Measurements from ENCODE around the gene AQP3. TPM values are rescaled to one million over a fixed set of nuclear protein-coding genes. Genes with fewer than 3 reads are reported as not detected.

Gene AQP3
- total RNA-seq, 1 experiment from 2014 or later = 24.8 TPM

DNA sequence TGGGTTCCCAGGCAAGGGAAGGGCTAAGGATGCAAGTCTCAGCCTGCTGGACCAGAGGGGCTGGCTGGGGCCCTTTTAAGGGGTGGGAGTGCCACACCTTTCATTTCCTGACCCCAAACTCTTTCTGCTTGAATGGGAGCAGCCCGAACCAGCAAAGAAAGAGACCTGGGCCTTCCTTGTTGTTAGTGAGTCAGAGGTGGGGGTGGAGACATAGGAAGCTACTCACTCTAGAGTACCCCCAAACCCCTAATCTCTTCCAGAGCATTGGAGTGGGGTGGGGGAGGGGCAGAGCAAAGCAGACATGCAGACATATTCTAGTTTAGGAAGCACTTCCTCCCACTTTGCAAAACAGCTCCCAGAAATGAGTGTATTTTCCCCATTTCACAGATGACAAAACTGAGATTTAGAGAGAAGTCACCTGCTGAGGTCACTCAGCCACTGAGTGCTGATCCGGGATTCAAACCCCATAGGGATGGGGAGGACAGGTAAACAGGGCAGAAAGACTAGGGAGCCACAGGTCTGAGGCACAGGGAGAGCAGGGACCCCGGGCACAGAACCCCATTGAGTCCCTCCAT is 6.0 kb upstream of the AQP3 start:
- no peak for DNase-seq
- ChIA-PET CTCF (interaction anchor here (0.6 to 3.8 kb wide), 15 partner anchors 11 to 78 kb away, joined by 3 to 32 read pairs (median 5); partner anchors contain the start of gene NOL6), POLR2A (interaction anchor here (0.5 to 0.8 kb wide), 2 partner anchors 10 to 163 kb away, joined by 3 to 9 read pairs; partner anchors contain the start of gene NFX1)
- H3K27me3 ChIP-seq (replicated peaks; ENCODE audit: control insufficient read depth, insufficient read depth, low read length) = no peaks in the 10 kb centered on the region
- H3K4me3 ChIP-seq (ENCODE audit: low read depth, low read length) = no peak overlapping the region
- H3K4me1 Mint-ChIP-seq (ENCODE audit: low read depth, unreplicated experiment) = peaks cover 11% of the 10 kb centered on the region
- H3K9me3 ChIP-seq = no peaks in the 10 kb centered on the region
- peaks cover 8% of the 10 kb centered on the region for H3K36me3 Mint-ChIP-seq (ENCODE audit: insufficient read depth, unreplicated experiment)
- H3K9me3 Mint-ChIP-seq (ENCODE audit: unreplicated experiment) = no peaks in the 10 kb centered on the region
- H3K4me1 ChIP-seq = peaks cover 24% of the 10 kb centered on the region
- H3K27me3 Mint-ChIP-seq (ENCODE audit: insufficient read depth, unreplicated experiment) = no peaks in the 10 kb centered on the region
- no peaks in the 10 kb centered on the region for H3K36me3 ChIP-seq (ENCODE audit: control insufficient read depth, insufficient read depth, low read length)
- H3K27ac Mint-ChIP-seq (ENCODE audit: unreplicated experiment) = no peak overlapping the region
- intact Hi-C loops (cut with micrococcal nuclease; ENCODE audit: unreplicated experiment) = no loop called here
- H3K4me3 Mint-ChIP-seq (ENCODE audit: unreplicated experiment) = no peak overlapping the region
- BruUV-seq (replicated peaks) = no TSS peak
- TF ChIP-seq, protein P1, sequence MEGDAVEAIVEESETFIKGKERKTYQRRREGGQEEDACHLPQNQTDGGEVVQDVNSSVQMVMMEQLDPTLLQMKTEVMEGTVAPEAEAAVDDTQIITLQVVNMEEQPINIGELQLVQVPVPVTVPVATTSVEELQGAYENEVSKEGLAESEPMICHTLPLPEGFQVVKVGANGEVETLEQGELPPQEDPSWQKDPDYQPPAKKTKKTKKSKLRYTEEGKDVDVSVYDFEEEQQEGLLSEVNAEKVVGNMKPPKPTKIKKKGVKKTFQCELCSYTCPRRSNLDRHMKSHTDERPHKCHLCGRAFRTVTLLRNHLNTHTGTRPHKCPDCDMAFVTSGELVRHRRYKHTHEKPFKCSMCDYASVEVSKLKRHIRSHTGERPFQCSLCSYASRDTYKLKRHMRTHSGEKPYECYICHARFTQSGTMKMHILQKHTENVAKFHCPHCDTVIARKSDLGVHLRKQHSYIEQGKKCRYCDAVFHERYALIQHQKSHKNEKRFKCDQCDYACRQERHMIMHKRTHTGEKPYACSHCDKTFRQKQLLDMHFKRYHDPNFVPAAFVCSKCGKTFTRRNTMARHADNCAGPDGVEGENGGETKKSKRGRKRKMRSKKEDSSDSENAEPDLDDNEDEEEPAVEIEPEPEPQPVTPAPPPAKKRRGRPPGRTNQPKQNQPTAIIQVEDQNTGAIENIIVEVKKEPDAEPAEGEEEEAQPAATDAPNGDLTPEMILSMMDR (IDR thresholded peaks at IDR 0.05; ENCODE audit: insufficient read depth in 1 of 2, low read depth in 1 of 2, low read length in 1 of 2, severe bottlenecking in 1 of 2, unreplicated experiment in 1 of 2) = no peak

DNA sequence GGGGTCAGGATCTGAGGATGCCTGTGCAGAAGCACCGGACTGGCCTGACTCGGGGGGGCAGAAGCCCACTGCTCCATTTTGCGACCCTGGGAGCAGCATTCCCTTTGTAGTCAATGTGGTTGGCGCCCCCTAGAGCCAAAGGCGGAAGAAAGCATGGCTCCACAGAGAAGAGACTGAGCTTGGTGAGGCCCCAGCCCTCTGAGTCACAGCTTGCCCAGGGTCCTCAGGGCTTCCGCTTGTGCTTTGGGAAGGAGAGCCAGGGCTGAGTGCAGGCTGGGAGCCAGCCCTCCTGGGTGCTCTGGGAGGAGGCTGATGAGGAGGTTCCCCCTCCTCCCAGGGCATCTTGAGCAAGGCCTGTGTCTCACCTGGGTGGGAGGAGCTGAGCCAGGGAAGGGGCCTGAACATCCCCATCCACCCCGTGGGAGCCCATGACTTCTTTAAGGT is 5.5 kb upstream of the AQP3 start:
- POLR2A ChIA-PET = interaction anchor here (0.8 kb wide), 1 partner anchor 10 kb away, joined by 3 read pairs; no protein-coding TSS in a partner anchor
- DNase-seq = peak; percentile 71 to 73
- Histone ChIP-seq H3K4me3 (ENCODE audit: low read depth, low read length) (no peak overlapping the region), H3K4me1 (peaks cover 24% of the 10 kb centered on the region), H3K36me3 (ENCODE audit: control insufficient read depth, insufficient read depth, low read length) (no peaks in the 10 kb centered on the region), H3K9me3 (no peaks in the 10 kb centered on the region), H3K27me3 (replicated peaks; ENCODE audit: control insufficient read depth, insufficient read depth, low read length) (no peaks in the 10 kb centered on the region)
- BruUV-seq (replicated peaks) = no TSS peak
- H3K36me3 Mint-ChIP-seq (ENCODE audit: insufficient read depth, unreplicated experiment) = peaks cover 6% of the 10 kb centered on the region
- no peak overlapping the region for H3K4me3 Mint-ChIP-seq (ENCODE audit: unreplicated experiment)
- CTCF ChIA-PET = interaction anchor here (0.6 to 3.8 kb wide), 15 partner anchors 10 to 77 kb away, joined by 3 to 32 read pairs (median 5); partner anchors contain the start of gene NOL6
- no peaks in the 10 kb centered on the region for H3K27me3 Mint-ChIP-seq (ENCODE audit: insufficient read depth, unreplicated experiment)
- intact Hi-C loops (cut with micrococcal nuclease; ENCODE audit: unreplicated experiment) = loop anchor here (1.0 kb wide), 1 partner anchor 50 kb away; no protein-coding TSS in a partner anchor
- peaks cover 8% of the 10 kb centered on the region for H3K4me1 Mint-ChIP-seq (ENCODE audit: low read depth, unreplicated experiment)
- TF ChIP-seq, protein P1 (IDR thresholded peaks at IDR 0.05; ENCODE audit: insufficient read depth in 1 of 2, low read depth in 1 of 2, low read length in 1 of 2, severe bottlenecking in 1 of 2, unreplicated experiment in 1 of 2) = peak; percentile 62 to 70
- no peak overlapping the region for H3K27ac Mint-ChIP-seq (ENCODE audit: unreplicated experiment)
- H3K9me3 Mint-ChIP-seq (ENCODE audit: unreplicated experiment) = no peaks in the 10 kb centered on the region

DNA sequence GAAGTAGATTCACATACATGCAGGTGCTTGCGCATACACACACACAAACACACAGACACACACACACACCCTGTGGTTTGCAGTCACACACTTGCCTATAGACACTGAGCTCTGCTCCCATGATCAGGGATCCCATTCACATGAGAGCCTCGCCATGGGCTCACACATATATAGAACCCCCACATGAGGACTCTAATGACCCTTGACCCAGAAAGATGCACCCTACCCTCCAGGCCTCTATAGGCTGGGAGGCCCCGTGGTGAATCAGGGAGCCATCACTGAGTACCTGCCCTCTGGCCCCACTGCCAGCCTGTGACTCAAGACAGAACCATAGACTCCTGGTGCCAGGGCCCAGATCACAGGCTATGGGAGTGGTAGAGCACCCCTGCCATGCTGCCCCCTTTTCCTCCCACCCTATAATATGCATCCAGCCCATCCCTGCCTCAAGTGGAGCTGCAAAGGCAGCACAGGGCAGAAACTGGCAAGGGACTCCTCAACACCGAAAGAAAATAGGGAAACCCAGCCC is 3.3 kb upstream of the AQP3 start:
- Mint-ChIP-seq H3K4me3 (ENCODE audit: unreplicated experiment) (no peak overlapping the region), H3K27ac (ENCODE audit: unreplicated experiment) (no peak overlapping the region), H3K36me3 (ENCODE audit: insufficient read depth, unreplicated experiment) (peaks cover 11% of the 10 kb centered on the region), H3K27me3 (ENCODE audit: insufficient read depth, unreplicated experiment) (no peaks in the 10 kb centered on the region), H3K4me1 (ENCODE audit: low read depth, unreplicated experiment) (peaks cover 24% of the 10 kb centered on the region), H3K9me3 (ENCODE audit: unreplicated experiment) (no peaks in the 10 kb centered on the region)
- no TSS peak for BruUV-seq (replicated peaks)
- POLR2A ChIA-PET = no interaction called here
- DNase-seq = no peak
- Histone ChIP-seq H3K9me3 (no peaks in the 10 kb centered on the region), H3K27me3 (replicated peaks; ENCODE audit: control insufficient read depth, insufficient read depth, low read length) (no peaks in the 10 kb centered on the region), H3K4me3 (ENCODE audit: low read depth, low read length) (no peak overlapping the region), H3K4me1 (peaks cover 36% of the 10 kb centered on the region), H3K36me3 (ENCODE audit: control insufficient read depth, insufficient read depth, low read length) (no peaks in the 10 kb centered on the region)
- CTCF ChIA-PET = interaction anchor here (0.6 to 3.8 kb wide), 3 partner anchors 35 to 109 kb away, joined by 11 to 32 read pairs (median 19); no protein-coding TSS in a partner anchor
- intact Hi-C loops (cut with micrococcal nuclease; ENCODE audit: unreplicated experiment) = no loop called here
- TF ChIP-seq, protein P1 (IDR thresholded peaks at IDR 0.05; ENCODE audit: insufficient read depth in 1 of 2, low read depth in 1 of 2, low read length in 1 of 2, severe bottlenecking in 1 of 2, unreplicated experiment in 1 of 2) = no peak
